Skeletal muscle cell (primary cell): ENCODE measurements around the gene PRICKLE2.

Experiments used
- DNase-seq: peaks from one replicate; pipeline ENCODE4 v3.0.0-alpha.2; 2010; ENCODE audit warnings: low read depth
- H3K4me3 ChIP-seq: 2 replicates; pipeline ENCODE4 v1.5.1; 2011; ENCODE audit warnings: low read depth, mild to moderate bottlenecking, control low read depth, low read length, moderate library complexity

PRICKLE2 gene

DNA sequence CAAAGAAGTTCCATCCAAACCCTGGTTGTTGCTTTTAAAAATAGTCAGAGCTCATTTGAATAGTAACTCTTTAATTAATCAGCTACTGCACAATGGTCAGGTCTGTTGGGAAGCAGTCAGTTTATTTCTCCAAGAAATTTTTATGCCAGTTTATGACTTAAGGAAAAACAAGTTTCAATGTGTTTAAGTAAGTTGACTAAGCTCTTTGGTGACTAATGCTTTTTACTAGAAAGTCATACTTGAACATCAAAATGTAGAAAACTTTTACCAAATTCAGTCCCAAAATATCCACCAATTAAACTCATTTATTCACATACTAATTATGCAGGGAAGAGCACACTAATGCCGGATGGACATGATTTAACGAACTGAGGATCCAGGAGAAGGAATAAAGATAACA lies 22.1 kb downstream of the PRICKLE2 start:
- no peak overlapping the region for H3K4me3 ChIP-seq
- no peak for DNase-seq

DNA sequence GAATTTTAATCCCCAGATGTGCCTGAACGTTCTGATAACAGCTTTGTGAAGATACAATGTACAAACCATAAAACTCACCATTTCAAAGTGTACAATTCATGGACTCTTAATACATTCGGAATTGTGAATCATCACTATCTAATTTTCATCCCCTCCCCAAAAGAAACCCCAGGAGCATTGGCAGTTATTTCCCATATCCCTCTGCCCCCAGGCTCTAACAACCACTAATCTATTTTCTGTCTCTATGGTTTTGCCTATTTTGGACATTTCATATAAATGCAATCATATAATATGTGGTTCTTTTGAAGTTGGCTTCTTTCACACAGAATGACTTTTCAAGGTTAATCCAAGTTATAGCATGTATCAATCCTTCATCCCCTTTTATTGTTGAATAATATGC lies 25.3 kb downstream of the PRICKLE2 start:
- DNase-seq = no peak
- H3K4me3 ChIP-seq = no peak overlapping the region

DNA sequence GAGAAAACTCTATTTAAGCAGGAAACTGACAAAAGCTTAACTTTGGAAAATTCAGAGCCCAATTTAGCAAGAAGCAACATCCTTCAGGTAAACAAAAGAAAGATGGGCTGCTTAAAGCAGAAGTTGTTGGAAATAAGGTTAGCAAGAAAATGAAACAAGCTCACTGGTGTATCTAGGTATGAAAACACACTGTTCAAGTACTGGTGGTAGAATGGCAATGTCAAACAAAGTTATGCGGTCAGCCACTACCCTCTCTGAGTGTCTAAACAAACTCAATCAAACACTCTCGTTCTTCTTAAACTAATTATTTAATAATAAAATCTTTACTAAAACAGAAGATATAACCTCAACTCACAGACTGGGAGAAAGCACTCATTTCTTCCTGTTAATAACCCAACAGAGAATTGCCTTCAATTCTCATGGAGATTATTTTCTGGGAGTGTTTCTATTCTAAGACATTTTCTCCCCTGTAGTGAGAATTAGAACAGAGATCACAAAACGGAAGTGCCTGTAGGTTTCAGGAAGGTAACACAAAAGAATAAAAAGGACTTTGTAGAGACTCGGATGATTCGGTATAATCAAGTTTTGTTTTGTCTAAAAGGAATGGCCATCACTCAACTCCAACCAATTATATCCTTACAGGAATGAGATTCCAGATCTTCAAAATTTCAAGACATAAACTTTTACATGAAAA lies 28.9 kb downstream of the PRICKLE2 start:
- no peak for DNase-seq
- no peak overlapping the region for H3K4me3 ChIP-seq

DNA sequence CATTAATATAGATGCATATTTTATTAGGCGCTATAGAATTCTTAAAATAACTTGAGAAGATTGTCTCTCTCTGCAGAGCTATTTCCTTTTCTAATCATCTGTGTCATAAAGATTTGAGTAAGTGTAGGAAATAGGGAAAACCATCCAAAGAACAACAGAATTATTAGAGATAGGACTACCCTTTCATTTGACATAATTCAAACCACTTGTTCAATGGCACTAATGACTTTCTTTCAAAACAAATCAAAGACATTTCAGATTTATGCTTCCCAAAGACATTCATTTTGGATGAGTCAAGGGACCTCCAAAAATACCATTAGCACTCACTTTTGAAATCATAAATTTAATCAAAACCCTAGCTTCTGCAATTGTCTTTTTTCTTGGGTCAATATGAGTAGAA lies 29.5 kb downstream of the PRICKLE2 start:
- H3K4me3 ChIP-seq = no peak overlapping the region
- DNase-seq = no peak

DNA sequence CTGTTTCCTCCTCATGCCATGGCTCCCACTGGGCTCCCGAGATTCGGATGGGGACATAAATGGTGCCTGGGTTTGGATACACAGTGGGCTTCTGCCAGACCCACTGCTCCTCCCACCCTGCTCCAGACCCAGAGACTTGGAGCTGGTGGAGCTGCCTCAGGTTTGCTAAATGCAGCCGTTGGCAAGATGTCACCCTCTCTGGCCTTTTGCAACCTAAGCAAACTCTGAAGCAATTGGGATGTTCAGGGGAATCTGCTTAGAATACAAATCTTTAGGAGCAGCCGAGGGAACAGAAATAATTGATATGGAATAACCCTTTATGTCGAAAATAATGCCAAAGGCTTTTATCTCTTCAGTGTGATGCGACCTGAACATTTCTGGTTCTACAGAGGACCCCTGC lies 33.4 kb downstream of the PRICKLE2 start:
- no peak overlapping the region for H3K4me3 ChIP-seq
- DNase-seq = no peak

DNA sequence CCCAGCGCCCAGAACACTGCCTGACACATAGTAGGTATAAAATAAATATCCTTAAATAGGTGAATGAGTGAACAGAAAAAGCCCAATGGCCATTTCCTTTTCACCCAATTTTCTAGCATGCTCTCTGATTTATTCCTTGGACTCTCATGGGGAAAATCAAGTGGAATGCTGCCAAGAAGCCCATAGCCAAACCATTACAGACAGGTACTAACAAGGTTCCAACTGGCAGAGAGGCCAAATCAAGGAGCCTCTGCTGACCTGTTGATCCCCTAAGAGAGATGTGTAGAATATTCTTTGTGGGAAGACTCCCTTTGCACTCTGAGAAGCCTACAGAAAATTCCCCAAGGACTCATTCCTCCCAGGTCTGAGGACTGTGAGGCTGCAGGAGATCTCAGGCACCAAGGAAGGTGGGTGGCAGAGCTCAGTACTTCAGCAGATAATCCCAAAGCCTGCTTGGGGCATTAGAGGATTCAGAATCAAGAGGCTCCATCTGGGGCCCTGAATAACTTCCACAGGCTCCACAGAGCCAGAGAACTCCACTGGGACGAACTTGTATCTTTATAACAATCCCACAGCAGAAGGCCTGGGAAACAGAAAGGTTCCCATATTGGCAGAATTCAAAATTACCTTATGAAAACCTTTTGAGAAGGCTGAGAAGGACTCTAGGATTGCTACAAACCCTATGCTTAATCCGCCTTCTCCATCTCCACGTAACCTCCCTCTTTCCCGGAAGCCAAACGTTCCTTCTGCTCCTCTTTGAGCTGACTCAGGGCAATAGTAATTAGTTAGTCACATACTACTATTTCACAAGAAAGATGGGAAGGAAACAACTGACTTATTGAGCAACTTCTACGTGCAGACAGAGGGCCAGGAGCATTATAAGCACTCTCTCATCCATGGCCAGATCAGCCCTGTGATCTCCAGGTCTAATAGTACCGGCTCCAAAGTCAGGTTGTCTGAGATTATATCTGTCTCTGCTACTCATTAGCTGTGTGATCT lies 34.5 kb downstream of the PRICKLE2 start:
- peak; percentile 86 for DNase-seq
- no peak overlapping the region for H3K4me3 ChIP-seq

DNA sequence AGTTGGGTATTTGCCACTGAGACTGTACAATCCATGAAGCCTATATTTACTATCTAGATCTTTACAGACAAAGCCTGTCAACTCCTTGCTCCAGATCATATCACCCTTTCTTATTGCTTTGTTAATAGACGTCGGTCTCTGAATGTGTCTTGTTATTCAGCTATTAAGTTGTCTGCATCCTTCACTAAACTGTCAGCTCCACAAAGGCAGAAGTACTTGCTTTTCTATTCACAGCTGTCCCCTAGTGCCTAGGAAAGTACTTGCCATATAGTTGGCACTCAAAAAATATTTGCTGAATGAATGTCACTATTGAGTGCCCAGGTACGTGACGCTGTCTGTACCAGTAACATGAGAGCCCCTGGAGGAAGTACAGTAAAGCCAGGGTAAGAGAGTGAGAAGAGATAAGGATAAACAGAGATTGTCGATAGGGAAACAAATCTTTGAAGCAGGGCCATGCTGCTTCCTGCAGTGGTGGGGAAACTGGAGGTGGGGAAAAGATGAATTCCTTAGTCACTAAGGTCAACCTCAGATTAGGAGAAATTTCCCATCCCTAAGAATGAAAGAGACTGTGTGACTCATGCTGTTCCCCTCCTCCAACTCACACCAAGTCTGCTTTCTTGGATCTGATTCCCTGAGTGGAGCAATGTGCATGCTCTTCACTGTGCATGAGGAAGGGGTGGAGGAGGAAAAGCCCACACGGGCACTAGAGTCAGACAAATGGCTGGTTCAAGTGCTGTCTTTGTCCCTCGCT lies 36.3 kb downstream of the PRICKLE2 start:
- no peak overlapping the region for H3K4me3 ChIP-seq
- DNase-seq = peak; percentile 85

DNA sequence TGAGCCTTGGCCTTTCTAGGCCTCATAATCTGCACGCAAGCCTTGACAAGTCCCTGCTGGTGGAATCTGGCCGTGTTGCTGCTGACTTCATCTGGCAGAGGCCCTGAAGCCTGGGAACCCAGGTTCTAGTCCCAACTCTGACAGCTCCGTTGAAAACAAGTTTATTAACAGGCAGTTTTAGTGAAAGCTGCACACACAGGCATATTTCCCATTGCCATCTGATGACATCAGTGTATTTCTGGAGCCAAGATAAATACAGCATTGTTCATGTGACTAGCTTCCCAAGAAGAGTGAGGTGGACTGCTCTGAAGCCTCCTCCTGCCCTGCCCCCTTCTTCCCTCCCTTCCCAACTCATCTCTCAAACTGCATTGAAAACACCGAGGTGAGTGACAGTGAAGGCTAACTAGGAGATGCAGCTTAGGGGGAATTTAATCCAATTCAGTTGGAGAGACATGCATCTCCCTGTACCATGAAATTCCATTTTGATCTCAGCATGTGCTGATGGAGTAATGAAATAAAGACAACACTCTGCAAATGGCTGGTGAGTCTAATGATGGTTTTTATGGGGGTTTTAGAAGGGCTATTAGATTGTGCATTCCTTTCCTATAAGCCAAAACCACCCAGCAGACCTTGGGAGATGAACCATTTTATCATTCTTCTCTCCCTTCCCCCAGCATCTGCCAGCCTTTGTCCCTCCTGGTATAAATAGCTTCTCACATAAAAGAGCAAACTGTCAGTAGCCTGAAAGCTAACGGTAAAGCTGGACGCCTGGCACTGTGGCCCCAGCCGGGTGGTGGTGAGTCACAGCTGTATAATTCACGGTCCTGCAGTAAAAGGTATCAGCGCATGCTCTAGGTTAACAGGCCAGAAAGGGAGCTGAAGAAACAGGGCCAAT lies 38.0 kb downstream of the PRICKLE2 start:
- DNase-seq = peak; percentile 95
- no peak overlapping the region for H3K4me3 ChIP-seq

DNA sequence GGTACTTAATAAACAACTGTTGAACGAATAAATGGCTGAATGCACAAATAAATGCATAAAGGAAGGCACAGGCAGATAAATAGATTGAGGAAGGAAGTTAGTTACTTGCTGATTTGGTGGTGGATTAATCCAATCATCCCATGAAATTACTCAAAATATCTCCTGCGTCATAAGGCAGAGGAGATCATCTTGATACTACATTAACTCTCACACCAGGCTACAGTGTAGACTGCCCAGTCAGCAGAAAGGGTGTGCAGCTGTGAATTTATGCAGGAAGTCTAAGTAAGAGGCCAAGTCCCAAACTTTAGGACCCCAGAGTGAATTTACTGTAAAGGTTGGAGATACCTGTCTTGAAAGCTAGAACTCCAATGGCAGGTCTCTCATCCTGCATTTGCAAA lies 38.6 kb downstream of the PRICKLE2 start:
- no peak for DNase-seq
- H3K4me3 ChIP-seq = no peak overlapping the region

DNA sequence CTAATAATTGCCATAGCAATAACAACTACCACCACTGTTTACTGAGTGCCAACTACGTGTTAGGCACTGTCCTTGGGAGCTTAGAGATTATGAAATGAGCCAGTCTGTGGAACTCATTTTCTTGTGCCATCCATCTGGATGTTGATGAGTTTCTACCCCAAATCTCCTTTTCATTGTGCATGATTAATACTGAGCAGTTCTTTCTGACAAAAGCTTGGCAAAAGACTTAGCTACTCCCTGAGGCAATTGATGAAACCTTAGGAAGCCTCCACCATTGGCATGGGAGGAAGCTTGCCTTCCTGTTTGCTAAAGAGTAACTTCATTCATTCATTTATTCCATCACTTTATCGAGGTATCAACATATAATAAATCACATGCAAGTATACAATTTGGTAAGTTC lies 39.8 kb downstream of the PRICKLE2 start:
- DNase-seq = no peak
- no peak overlapping the region for H3K4me3 ChIP-seq

DNA sequence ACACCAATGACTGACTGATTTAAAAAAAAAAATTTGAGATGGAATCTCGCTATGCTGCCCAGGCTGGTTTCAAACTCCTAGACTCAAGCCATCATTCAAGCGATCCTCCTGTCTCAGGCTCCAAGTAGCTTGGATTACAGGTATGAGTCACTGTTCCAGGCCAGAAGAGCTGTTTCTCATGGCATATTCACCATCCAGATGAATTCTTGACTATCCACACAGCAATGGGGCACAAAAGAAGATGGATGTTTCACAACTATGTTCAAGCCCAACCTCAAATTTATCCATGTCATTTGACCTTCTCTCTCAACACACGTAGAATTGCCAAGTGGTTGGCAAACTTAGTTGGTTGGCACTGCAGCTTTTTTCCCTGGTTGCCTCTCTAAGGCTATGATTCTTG lies 40.6 kb downstream of the PRICKLE2 start:
- H3K4me3 ChIP-seq = no peak overlapping the region
- peak; percentile 53 for DNase-seq

DNA sequence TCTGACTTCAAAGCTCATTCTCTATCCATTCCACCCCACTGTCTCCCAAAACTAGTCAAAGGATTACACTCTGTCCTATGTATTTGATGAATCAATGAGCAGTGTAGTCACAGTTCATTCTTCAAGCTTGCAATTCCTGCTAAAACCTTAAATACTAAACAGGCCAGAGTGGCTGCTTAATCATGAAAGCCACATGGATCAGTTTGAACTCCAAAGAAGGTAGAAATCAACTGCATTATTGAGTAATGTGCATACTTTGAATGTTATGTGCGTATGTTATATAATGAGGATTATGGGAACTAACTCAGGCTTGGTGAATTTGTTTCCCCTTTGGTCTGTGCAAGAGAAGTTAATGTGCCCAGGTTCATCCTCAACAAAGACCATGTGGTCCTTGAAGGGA lies 45.4 kb downstream of the PRICKLE2 start:
- peak; percentile 30 for DNase-seq
- H3K4me3 ChIP-seq = no peak overlapping the region

DNA sequence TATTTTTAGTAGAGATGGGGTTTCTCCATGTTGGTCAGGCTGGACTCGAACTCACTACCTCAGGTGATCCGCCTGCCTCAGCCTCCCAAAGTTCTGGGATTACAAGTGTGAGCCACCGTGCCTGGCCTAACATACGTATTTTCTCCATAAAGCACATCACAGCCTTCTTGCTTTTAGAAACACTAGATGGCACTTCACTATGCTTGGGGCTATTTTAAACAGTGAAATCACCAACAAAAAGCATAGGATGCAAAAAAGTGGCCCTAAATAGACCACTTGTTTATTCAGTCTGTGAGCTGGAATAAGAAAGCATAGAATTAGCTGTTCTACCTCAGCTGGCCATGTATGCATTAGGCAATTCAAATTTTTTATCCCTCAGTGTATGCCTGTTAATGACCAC lies 46.0 kb downstream of the PRICKLE2 start:
- DNase-seq = no peak
- no peak overlapping the region for H3K4me3 ChIP-seq

DNA sequence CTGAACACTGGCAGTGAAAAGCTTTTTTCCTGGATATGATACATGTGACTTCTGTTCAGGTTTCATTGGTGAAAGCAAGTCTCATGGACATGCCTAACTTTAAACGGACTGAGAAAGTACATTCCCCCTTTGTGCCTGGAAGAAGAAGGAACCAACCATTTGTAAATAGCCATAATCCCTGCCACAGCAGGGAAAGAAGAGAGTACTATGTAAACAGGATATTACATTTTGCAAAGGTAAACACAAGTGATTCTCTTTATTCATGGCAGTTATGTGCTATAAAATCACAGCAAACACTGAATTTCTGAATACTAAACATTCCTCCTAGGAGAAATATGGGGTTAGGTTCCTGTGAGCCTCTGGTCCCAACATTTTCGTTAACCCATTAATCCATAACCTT lies 46.8 kb downstream of the PRICKLE2 start:
- no peak for DNase-seq
- H3K4me3 ChIP-seq = no peak overlapping the region

DNA sequence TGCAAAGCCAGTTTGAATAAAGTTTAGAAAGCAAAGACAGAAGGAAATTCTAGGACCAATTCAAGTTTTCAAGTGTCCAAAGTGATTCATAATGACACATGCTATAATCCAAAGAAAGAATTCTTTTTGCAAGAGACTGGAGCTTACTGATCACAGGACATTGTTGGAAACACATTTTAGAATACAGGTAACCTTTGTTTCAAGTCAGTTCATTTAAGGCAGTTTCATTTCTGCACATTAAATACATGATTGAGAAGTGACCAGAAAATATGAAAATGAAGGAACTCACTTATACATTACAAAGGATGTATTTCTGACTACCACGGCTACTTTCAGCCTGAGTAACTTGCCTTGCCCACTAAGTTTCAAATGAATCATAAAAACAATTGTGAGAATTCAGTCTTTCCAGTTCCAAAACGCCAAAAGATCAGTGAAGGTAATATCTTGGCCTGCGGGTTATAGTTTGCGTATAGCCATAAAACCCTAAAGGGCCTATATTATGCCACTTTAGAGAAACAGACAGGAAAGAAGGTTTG lies 48.7 kb downstream of the PRICKLE2 start:
- H3K4me3 ChIP-seq = no peak overlapping the region
- DNase-seq = no peak

DNA sequence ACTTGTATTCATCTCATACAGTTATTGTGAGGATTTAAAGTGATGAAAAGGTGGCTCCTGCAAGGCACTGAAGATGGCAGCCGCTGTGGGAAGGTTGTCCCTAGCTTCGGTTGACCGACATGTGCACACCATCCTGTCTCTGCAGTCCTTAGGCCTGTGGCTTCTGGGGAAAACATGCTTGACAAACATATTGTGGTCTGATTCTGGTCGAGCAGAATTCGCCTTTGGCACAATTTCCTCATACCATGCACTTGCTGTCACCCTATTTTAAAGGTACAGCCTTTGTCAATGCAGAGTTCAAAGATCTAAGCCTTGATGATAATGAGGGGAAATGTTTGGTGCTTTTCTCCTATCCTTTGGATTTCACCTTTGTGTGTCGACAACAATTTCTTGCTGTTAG lies 50.9 kb downstream of the PRICKLE2 start:
- H3K4me3 ChIP-seq = no peak overlapping the region
- DNase-seq = no peak

DNA sequence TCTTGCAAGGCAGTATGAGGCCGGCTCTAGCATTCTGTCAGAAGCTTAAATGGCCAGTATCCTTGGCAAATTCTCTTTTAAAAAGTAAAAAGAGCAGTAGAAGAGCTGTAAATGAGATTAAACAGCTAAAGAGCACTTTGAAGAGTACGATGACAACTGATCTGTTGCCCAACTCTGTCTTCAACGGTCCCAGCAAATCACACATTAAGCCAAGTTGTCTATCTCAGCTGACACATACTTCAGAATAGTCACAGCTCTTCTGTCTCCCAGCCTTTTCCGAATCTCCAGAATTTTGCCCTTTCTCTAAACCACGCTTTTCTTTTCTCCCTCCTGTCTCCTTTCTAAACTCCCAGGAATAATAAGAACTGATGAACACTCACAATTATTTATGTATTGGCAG lies 51.7 kb downstream of the PRICKLE2 start:
- no peak overlapping the region for H3K4me3 ChIP-seq
- no peak for DNase-seq

DNA sequence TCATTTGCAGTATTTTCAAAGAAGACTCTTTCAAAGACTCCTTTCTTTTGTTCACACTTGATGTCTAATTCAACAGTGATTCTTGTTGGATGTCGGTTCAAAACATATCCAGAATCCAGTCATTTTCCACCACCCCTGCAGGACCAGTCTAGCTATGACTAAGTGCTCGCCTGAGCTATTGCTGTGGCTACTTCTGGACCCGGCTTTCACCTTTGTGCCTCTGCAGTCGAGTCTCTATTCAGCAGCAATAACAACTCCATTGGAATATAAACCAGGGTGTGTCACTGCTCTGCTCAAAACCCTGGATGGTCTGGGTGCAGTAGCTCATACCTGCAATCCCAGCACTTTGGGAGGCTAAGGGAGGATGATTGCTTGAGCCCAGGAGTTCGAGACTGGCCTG lies 55.0 kb downstream of the PRICKLE2 start:
- H3K4me3 ChIP-seq = no peak overlapping the region
- DNase-seq = no peak

DNA sequence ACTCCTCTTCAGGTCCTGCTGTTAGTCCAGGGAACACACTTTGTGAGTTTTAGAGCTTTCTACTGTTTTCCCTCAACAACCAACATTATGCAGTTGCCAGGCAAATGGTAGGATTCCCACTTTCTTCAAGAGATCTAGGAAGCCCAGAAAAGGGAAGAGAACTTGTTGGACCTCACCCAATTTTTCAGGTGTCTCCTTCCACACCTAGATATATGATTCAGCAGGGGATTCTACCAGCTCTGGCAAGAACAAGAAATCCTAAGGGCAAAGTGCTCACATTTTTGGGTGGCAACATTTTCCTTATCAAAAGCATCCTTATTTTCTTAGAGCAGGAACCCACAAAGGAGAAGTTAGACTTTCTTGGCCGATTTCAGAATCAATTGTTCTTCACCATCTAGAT lies 57.4 kb downstream of the PRICKLE2 start:
- no peak for DNase-seq
- H3K4me3 ChIP-seq = no peak overlapping the region
